ENCODE data around the gene PKMYT1.

The PKMYT1 gene

GRCh38 chr16:2979669-2980226, 498 bp downstream of the PKMYT1 start:
- in situ Hi-C loops (cut with HindIII; ENCODE audit: low pct_ligation_motif_present, low pct_unique_long_range_greater_than_20kb, low sequenced_read_pairs), result no loop called here
- no peak for DNase-seq

DNA sequence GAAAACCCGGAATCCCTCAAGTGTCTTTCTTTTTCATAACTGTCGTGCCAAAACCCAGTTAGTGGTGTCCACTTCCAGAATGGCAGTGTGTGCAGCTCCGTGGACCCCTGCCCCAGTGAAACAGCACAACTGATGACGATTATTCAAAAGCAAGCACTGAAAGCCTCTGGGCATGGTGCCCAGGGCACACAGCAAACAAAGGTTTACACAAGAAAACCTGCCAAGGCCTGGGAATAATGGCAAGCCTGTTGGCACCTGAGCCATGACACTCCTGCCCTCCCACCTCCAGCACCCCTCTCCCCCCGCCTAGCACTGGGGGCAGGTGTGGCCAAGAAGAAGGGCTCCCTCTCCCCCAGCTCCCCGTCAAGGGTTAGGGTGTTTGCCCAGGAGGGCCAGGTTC, 2.8 kb downstream of the PKMYT1 start:
- in situ Hi-C loops (cut with HindIII; ENCODE audit: low pct_ligation_motif_present, low pct_unique_long_range_greater_than_20kb, low sequenced_read_pairs), result no loop called here

GRCh38 chr16:2976673-2977072, 3.6 kb downstream of the PKMYT1 start:
- in situ Hi-C loops (cut with HindIII; ENCODE audit: low pct_ligation_motif_present, low pct_unique_long_range_greater_than_20kb, low sequenced_read_pairs), result no loop called here
- no peak for DNase-seq

More for the DNA sequence above, 2.8 kb downstream of the PKMYT1 start:
- DNase-seq, result no peak

GRCh38 chr16:2976201-2976600, 4.0 kb downstream of the PKMYT1 start:
- in situ Hi-C loops (cut with HindIII; ENCODE audit: low pct_ligation_motif_present, low pct_unique_long_range_greater_than_20kb, low sequenced_read_pairs), result no loop called here

GRCh38 chr16:2975161-2975795, 5.0 kb downstream of the PKMYT1 start:
- no peak for DNase-seq
- in situ Hi-C loops (cut with HindIII; ENCODE audit: low pct_ligation_motif_present, low pct_unique_long_range_greater_than_20kb, low sequenced_read_pairs), result no loop called here

More at GRCh38 chr16:2976201-2976600, 4.0 kb downstream of the PKMYT1 start:
- no peak for DNase-seq

GRCh38 chr16:2974319-2975056, 5.8 kb downstream of the PKMYT1 start:
- no peak for DNase-seq
- in situ Hi-C loops (cut with HindIII; ENCODE audit: low pct_ligation_motif_present, low pct_unique_long_range_greater_than_20kb, low sequenced_read_pairs), result no loop called here

DNA sequence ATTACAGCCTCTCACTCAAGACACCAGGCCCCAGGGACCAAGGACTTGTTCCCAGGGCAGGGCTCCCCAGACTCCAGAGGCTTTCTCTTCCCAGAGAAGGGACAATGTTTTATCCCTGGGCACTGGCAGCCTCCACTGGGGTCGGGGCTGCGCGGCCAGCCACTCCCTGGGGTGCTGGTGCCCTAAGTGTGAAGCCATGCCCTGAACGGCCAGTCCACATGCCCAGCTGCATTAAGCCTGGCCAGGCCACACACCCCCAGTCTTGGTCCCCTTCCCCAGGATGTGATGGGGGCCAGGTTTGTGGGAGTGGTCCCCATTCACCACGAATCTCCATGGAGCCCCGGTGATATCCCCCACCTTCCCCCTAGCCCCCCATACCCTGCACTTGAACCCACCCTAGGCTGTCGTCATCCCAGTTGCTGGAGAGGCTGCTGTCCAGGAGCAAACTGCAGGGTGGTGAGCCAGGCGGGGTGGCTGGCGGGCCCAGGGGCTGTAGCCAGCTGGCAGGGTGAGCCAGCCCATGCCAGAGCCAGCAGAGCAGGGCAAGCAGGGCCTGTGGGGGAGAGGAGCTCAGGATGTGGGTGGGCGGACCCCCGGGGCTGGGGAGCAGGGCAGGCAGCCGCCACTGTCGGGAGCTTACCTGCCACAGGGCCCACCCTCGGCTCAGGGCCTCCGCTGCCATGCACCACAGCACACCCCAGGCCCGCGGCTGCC, 6.5 kb downstream of the PKMYT1 start:
- in situ Hi-C loops (cut with HindIII; ENCODE audit: low pct_ligation_motif_present, low pct_unique_long_range_greater_than_20kb, low sequenced_read_pairs), result no loop called here

DNA sequence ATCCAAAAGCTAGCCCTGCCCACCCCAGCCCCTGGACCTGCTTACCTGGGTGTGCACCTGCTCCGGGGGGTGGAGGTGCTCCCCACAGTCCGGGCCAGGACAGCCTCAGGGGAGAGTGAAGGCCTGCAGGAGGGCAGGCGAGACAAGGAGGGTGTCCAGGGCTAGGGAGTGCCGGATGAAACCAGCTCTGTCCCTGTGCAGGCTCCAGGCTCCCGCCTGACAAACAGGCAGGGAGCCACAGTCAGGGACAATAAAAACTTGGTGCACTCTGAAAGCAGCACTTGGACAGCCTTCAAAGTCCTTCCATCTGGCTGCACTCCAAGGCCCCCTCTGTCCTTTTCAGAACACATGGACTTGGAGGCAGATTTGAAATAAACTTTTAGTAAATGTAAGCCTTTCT, 7.2 kb downstream of the PKMYT1 start:
- in situ Hi-C loops (cut with HindIII; ENCODE audit: low pct_ligation_motif_present, low pct_unique_long_range_greater_than_20kb, low sequenced_read_pairs), result no loop called here
- DNase-seq, result no peak

More for the DNA sequence above, 6.5 kb downstream of the PKMYT1 start:
- DNase-seq, result no peak

- in situ Hi-C loops (cut with HindIII; ENCODE audit: low pct_ligation_motif_present, low pct_unique_long_range_greater_than_20kb, low sequenced_read_pairs), result no loop called here
- no peak for DNase-seq
Measured at GRCh38 chr16:2971985-2972784, 8.1 kb downstream of the PKMYT1 start.

DNA sequence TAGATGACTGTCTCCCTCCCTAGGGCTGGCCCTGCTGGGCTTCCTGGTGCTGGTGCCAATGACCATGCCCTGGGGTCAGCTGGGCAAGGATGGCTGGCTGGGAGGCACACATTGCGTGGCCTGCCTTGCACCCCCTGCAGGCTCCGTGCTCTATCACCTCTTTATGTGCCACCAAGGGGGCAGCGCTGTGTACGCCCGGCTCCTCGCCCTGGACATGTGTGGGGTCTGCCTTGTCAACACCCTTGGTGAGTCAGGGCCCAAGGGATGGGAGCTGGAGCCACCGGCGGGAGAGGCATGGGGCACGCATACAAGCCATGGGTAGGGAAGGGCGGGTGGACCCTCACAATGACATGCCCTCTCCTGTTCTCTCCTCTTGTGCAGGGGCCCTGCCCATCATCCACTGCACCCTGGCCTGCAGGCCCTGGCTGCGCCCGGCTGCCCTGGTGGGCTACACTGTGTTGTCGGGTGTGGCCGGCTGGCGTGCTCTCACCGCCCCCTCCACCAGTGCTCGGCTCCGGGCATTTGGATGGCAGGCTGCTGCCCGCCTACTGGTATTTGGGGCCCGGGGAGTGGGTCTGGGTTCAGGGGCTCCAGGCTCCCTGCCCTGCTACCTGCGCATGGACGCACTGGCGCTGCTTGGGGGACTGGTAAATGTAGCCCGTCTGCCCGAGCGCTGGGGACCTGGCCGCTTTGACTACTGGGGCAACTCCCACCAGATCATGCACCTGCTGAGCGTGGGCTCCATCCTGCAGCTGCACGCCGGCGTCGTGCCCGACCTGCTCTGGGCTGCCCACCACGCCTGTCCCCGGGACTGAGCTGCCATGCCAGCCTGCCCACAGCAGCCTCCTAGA, 8.9 kb downstream of the PKMYT1 start:
- in situ Hi-C loops (cut with HindIII; ENCODE audit: low pct_ligation_motif_present, low pct_unique_long_range_greater_than_20kb, low sequenced_read_pairs), result no loop called here
- DNase-seq, result no peak

DNA sequence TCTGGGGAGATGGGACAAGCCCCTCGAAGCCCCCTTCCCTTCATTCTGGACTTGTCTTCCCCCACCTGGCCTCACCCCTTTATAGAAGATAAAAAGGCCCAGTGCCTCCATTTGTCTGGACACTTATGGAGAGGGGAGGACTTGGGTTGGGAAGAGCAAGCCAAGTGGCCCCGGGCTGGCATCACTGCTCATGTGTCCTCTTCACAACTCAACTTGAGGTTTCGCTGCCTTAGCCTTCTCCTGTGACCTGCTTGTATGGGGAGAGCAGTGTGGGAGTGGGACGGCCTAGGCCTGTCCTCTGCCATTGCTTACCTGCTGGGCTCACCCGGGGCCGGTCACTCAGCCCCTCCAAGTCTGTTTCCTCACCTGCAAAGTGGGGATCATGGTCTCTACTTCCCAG, 9.7 kb downstream of the PKMYT1 start:
- no peak for DNase-seq
- in situ Hi-C loops (cut with HindIII; ENCODE audit: low pct_ligation_motif_present, low pct_unique_long_range_greater_than_20kb, low sequenced_read_pairs), result no loop called here

DNA sequence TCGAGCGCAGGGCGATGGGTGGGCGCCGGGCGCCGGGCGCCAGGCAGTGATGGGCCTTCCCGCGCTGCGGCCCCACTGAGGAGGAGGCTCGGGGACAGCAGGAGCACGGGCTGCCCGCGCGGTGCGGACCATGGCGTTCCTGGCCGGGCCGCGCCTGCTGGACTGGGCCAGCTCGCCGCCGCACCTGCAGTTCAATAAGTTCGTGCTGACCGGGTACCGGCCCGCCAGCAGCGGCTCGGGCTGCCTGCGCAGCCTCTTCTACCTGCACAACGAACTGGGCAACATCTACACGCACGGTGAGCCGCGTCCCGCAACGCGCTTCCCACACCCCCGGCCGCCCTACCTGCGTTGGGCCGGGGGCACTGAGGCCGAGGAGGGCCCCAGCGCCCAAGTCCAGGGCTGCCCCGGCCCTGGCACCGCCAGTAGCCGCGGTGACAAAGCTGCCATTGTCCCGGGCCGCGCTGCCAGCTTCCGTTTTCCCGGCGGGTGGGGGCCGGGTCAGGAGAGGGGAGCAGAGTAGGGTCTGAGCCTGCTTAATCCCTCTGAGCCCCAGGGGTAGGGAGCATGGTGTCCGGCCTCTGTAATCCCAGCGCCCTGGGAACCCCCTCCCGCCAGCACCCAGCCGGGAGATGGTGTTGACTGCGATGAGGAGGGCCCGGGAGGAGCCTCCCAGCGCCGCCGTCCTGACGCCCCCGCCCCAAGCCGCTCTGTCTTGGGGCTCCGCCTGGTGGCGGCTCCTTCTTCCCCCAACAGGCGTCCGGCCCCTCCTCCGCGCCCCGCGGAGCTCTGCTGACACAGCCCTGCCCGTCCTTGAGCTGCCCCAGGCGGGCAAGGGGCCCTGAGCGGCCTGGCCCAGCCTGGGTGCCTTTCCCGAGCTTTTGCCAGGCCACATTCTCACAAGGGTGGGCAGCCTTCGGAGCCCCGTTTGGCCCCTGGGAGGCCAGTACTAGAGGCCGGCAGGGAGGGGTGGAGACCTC, 10.4 kb downstream of the PKMYT1 start:
- in situ Hi-C loops (cut with HindIII; ENCODE audit: low pct_ligation_motif_present, low pct_unique_long_range_greater_than_20kb, low sequenced_read_pairs), result no loop called here
- DNase-seq, result peak; percentile 84

DNA sequence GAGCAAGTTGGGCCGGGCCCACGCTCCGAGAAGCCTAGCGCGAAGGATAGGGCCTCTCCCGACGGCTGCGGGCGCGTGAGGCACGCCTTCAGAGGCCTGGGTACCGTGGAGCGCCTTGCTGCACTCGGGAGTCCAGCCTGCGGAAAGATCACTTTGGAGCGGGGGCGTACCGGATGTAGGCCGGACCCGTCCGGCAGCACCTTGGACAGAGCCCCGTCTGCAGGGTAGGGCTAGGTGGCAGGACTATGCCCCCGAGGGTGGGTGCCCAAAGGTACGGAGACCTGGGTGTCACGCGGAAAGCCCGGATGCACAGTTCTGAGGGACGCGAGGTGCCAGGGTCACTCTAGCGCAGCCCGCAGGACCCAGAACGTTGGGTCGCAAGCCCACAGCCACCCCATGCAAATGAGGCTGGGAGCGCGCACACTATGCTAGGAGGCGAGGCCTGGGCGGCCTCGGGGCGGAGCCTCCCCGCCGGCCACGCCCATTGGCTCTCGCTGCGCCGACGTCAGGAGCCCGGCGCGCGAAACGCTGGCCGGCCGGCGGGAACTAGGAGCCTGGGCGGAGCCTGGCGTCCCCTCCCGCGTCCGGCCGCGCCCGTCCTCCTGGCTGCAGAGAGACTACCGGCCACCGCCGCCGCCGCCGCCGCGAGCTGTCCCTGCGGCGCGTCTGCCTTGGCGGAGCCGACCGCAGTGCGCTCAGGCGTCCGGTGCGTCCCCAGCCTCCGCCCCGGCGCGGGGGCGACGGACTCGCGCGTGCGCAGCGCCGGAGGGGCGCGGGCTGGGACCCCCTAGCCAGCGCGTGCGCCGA, 11.3 kb downstream of the PKMYT1 start, which contains the start of gene PAQR4:
Gene PAQR4 (plus strand): TSS at position 611 of the 807 bp plus-strand sequence. CDS start 327 bp downstream, outside the sequence.
- in situ Hi-C loops (cut with HindIII; ENCODE audit: low pct_ligation_motif_present, low pct_unique_long_range_greater_than_20kb, low sequenced_read_pairs), result no loop called here
- DNase-seq, result peak; percentile 95

- DNase-seq, result no peak
- in situ Hi-C loops (cut with HindIII; ENCODE audit: low pct_ligation_motif_present, low pct_unique_long_range_greater_than_20kb, low sequenced_read_pairs), result no loop called here
Measured at GRCh38 chr16:2968368-2968737, 11.9 kb downstream of the PKMYT1 start.

- in situ Hi-C loops (cut with HindIII; ENCODE audit: low pct_ligation_motif_present, low pct_unique_long_range_greater_than_20kb, low sequenced_read_pairs), result no loop called here
- no peak for DNase-seq
Measured at GRCh38 chr16:2967721-2968161, 12.5 kb downstream of the PKMYT1 start.

GRCh38 chr16:2967211-2967631, 13.0 kb downstream of the PKMYT1 start:
- no peak for DNase-seq
- in situ Hi-C loops (cut with HindIII; ENCODE audit: low pct_ligation_motif_present, low pct_unique_long_range_greater_than_20kb, low sequenced_read_pairs), result no loop called here
